Panc1 (cell line): Measurements from ENCODE around the gene DPCD. TPM values are rescaled to one million over a fixed set of nuclear protein-coding genes. Genes with fewer than 3 reads are reported as not detected.
"Not testable (repeated sequence)": the region's sequence is repeated elsewhere in the genome, so short reads cannot be mapped to it uniquely, and the experiment has no call there.

Experiments
- ATAC-seq: fragments of 200-7000 bp; cut with Tn5 transposase; 2 replicates; pipeline ENCODE4 v1.9.1; 2020; ENCODE audit warnings: mild to moderate bottlenecking, moderate library complexity
- BruUV-seq: library from RNA; stranded (reverse); fragments of 400-500 nt; replicated peaks from 2 replicates; lab custom pipeline; 2021; lab: Mats Ljungman, UMichigan
- CTCF ChIA-PET: fragments of 300-600 bp; sonication (Branson Sonifier 250); formaldehyde crosslinking; loops from one replicate; lab custom pipeline; 2022; ENCODE audit warnings: antibody characterized with exemption; lab: Charles Lee
- POLR2A ChIA-PET: fragments of 300-600 bp; sonication (Branson Sonifier 250); formaldehyde crosslinking; loops from one replicate; lab custom pipeline; 2022; ENCODE audit warnings: antibody characterized with exemption; lab: Charles Lee
- DNase-seq: peaks from one replicate; pipeline ENCODE4 v3.0.0-alpha.2; 2010; ENCODE audit warnings: low read depth, low spot score
- H3K27ac ChIP-seq: 2 replicates; pipeline ENCODE4 v1.5.1; 2011; ENCODE audit warnings: mild to moderate bottlenecking, low read length, inconsistent platforms
- H3K27me3 ChIP-seq: fragments of 200-500 bp; sonication (Bioruptor generic); 2 replicates; pipeline ENCODE4 v1.6.0; 2014; ENCODE audit warnings: low read length, inconsistent platforms; ENCODE audit not compliant: control insufficient read depth, insufficient read depth
- H3K36me3 ChIP-seq: fragments of 200-500 bp; sonication (Bioruptor generic); 2 replicates; pipeline ENCODE4 v1.5.1; 2014; ENCODE audit warnings: inconsistent platforms, mild to moderate bottlenecking, low read length, moderate library complexity; ENCODE audit not compliant: control insufficient read depth, insufficient read depth
- H3K4me1 ChIP-seq: 2 replicates; pipeline ENCODE4 v1.5.1; 2011; ENCODE audit warnings: inconsistent platforms, mild to moderate bottlenecking, low read length, moderate library complexity; ENCODE audit not compliant: control insufficient read depth, insufficient read depth
- H3K4me3 ChIP-seq, 2 experiments: 2 replicates each; pipeline ENCODE4 v1.5.1; 2011 to 2012; ENCODE audit warnings: low read depth in 2 of 2, low read length in 2 of 2, mild to moderate bottlenecking in 2 of 2, inconsistent platforms in 1 of 2, moderate library complexity in 1 of 2
- H3K9me3 ChIP-seq: fragments of 200-500 bp; sonication (Bioruptor generic); 2 replicates; pipeline ENCODE4 v1.5.1; 2014; ENCODE audit warnings: low read depth, mild to moderate bottlenecking, inconsistent platforms, low read length, moderate library complexity; ENCODE audit not compliant: control insufficient read depth, insufficient read depth
- POLR2AphosphoS5 ChIP-seq: IDR thresholded peaks from 2 replicates; pipeline ENCODE4 v1.6.1; 2012; ENCODE audit warnings: mild to moderate bottlenecking, low read depth, low read length, moderate library complexity
- SIN3A ChIP-seq: IDR thresholded peaks from 2 replicates; pipeline ENCODE4 v1.6.1; 2012; ENCODE audit warnings: low read depth, mild to moderate bottlenecking, low read length, moderate library complexity, borderline replicate concordance; ENCODE audit not compliant: insufficient read depth
- TCF7L2 ChIP-seq: IDR thresholded peaks from 2 replicates; pipeline ENCODE4 v1.6.1; 2011; ENCODE audit warnings: mild to moderate bottlenecking, low read depth, low read length, inconsistent platforms
- in situ Hi-C: cut with HindIII; loops from 2 replicates; pipeline ENCODE4 v1.10.0; 2016; ENCODE audit warnings: low sequenced_read_pairs, low pct_unique_long_range_greater_than_20kb
- intact Hi-C: fragments of 100-400 bp; cut with micrococcal nuclease; formaldehyde crosslinking; loops from one replicate; pipeline ENCODE4 v1.10.0; 2022; ENCODE audit not compliant: unreplicated experiment
- total RNA-seq: library from RNA; stranded (reverse); gene quantifications from one replicate; pipeline ENCODE4 v1.2.1, GENCODE V29; 2021; ENCODE audit not compliant: unreplicated experiment
- TF ChIP-seq, protein P1 (sequence below): fragments of 450-650 bp; IDR thresholded peaks from 2 replicates; pipeline ENCODE4 v1.5.1; 2017; ENCODE audit warnings: mild to moderate bottlenecking
- TF ChIP-seq, protein P2 (sequence below), 2 experiments: IDR thresholded peaks; 2 replicates each; pipeline ENCODE4 v1.6.1; 2011 to 2012; ENCODE audit warnings: low read depth in 2 of 2, control low read depth in 1 of 2, low read length in 1 of 2, mild to moderate bottlenecking in 1 of 2, moderate library complexity in 1 of 2; ENCODE audit not compliant: insufficient read depth in 1 of 2

The DPCD gene
- total RNA-seq, 1 experiment from 2014 or later = 27.6 TPM

DNA sequence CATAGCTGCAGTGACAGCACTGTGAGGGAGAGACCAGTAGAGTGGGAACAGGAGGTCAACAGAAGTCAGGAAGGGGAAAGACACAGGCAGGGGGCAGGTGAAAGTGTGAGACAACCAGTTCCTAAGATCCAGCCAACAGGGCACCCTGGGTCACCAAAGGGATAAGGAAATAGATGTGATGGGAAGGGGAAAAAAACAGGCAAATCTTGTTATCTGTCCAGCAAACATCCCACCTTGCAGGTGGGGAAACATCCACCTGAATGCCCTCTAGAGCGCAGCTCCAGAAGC, 42.5 kb downstream of the DPCD start:
- no peak overlapping the region for H3K27ac ChIP-seq
- no TSS peak for BruUV-seq
- CTCF ChIA-PET = no interaction called here
- H3K36me3 ChIP-seq = no peaks in the 10 kb centered on the region
- in situ Hi-C loops = no loop called here
- TF ChIP-seq TCF7L2 (no peak), POLR2AphosphoS5 (no peak), SIN3A (no peak)
- TF ChIP-seq, protein P1, sequence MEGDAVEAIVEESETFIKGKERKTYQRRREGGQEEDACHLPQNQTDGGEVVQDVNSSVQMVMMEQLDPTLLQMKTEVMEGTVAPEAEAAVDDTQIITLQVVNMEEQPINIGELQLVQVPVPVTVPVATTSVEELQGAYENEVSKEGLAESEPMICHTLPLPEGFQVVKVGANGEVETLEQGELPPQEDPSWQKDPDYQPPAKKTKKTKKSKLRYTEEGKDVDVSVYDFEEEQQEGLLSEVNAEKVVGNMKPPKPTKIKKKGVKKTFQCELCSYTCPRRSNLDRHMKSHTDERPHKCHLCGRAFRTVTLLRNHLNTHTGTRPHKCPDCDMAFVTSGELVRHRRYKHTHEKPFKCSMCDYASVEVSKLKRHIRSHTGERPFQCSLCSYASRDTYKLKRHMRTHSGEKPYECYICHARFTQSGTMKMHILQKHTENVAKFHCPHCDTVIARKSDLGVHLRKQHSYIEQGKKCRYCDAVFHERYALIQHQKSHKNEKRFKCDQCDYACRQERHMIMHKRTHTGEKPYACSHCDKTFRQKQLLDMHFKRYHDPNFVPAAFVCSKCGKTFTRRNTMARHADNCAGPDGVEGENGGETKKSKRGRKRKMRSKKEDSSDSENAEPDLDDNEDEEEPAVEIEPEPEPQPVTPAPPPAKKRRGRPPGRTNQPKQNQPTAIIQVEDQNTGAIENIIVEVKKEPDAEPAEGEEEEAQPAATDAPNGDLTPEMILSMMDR = no peak
- TF ChIP-seq, protein P2, sequence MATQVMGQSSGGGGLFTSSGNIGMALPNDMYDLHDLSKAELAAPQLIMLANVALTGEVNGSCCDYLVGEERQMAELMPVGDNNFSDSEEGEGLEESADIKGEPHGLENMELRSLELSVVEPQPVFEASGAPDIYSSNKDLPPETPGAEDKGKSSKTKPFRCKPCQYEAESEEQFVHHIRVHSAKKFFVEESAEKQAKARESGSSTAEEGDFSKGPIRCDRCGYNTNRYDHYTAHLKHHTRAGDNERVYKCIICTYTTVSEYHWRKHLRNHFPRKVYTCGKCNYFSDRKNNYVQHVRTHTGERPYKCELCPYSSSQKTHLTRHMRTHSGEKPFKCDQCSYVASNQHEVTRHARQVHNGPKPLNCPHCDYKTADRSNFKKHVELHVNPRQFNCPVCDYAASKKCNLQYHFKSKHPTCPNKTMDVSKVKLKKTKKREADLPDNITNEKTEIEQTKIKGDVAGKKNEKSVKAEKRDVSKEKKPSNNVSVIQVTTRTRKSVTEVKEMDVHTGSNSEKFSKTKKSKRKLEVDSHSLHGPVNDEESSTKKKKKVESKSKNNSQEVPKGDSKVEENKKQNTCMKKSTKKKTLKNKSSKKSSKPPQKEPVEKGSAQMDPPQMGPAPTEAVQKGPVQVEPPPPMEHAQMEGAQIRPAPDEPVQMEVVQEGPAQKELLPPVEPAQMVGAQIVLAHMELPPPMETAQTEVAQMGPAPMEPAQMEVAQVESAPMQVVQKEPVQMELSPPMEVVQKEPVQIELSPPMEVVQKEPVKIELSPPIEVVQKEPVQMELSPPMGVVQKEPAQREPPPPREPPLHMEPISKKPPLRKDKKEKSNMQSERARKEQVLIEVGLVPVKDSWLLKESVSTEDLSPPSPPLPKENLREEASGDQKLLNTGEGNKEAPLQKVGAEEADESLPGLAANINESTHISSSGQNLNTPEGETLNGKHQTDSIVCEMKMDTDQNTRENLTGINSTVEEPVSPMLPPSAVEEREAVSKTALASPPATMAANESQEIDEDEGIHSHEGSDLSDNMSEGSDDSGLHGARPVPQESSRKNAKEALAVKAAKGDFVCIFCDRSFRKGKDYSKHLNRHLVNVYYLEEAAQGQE (IDR thresholded peaks at IDR 0.05; ENCODE audit: insufficient read depth in 1 of 2, low read depth in 2 of 2, low read length in 1 of 2) = no peak
- no peaks in the 10 kb centered on the region for H3K4me1 ChIP-seq
- no peak for ATAC-seq
- H3K27me3 ChIP-seq = no peaks in the 10 kb centered on the region
- no peak for DNase-seq
- intact Hi-C loops = no loop called here
- no peak overlapping the region for H3K4me3 ChIP-seq
- H3K9me3 ChIP-seq = no peaks in the 10 kb centered on the region
- POLR2A ChIA-PET = no interaction called here

DNA sequence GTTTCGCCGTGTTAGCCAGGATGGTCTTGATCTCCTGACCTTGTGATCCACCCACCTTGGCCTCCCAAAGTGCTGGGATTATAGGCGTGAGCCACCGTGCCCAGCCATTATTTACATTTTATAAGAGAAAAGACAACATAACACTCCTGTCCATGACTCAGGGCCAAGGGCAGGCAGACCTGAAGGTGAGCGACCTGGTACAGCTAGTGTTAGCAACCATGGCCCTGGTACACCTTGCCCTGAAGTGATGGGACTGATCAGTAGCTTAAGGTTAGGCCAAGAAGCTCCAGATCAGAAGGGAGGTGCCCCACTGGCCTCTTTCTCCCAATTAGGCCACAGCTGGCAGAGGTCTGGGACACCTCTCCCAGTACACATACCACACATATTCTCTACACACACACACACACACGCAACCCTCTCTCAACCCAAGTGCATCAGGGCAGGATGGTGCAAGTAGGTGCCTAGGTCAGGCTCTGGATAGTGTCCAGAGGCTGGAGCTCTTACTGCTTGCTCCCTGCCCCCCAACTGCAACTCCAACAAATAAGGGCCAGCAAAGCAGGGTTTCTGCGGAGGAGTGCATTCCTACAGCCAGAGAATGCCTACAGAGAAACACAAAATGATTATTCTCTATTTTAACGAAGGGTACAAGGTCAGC, 43.8 kb downstream of the DPCD start:
- Histone ChIP-seq H3K27ac (no peak overlapping the region), H3K4me1 (no peaks in the 10 kb centered on the region), H3K36me3 (no peaks in the 10 kb centered on the region), H3K9me3 (no peaks in the 10 kb centered on the region), H3K27me3 (no peaks in the 10 kb centered on the region), H3K4me3 (no peak overlapping the region)
- TF ChIP-seq, protein P2 (IDR thresholded peaks at IDR 0.05; ENCODE audit: insufficient read depth in 1 of 2, low read depth in 2 of 2, low read length in 1 of 2) = no peak
- TF ChIP-seq POLR2AphosphoS5 (no peak), TCF7L2 (no peak)
- TF ChIP-seq, protein P1 = no peak
- intact Hi-C loops (no loop called here), in situ Hi-C loops (no loop called here)
- CTCF ChIA-PET = interaction anchor here (0.7 kb wide), 1 partner anchor 14 kb away, joined by 4 read pairs; no protein-coding TSS in a partner anchor
- POLR2A ChIA-PET = no interaction called here
- ATAC-seq (no peak), DNase-seq (no peak)
- no TSS peak for BruUV-seq

DNA sequence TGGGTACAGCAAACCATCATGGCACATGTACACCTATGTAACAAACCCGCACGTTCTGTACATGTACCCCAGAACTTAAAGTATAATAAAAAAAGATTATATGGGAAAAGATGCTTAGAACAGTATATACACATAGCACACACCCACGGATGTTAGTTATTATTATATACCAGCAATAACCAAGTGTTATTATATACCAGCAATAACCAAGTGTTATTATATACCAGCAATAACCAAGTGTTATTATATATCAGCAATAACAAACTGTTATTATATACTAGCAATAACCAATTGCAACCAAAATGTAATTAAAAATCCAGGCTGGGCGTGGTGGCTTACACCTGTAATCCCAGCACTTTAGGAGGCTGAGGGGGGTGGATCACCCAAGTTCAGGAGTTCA, 45.4 kb downstream of the DPCD start:
- H3K27ac ChIP-seq, CTCF ChIA-PET, in situ Hi-C loops, BruUV-seq, H3K4me3 ChIP-seq, DNase-seq, intact Hi-C loops, H3K36me3 ChIP-seq, H3K9me3 ChIP-seq, H3K4me1 ChIP-seq, H3K27me3 ChIP-seq, ATAC-seq: not testable (repeated sequence)
- POLR2A ChIA-PET = interaction anchor here (0.6 kb wide), 1 partner anchor 166 kb away, joined by 5 read pairs; no protein-coding TSS in a partner anchor
